ENCODE data around the gene OR6C70. TPM values are rescaled to one million over a fixed set of nuclear protein-coding genes. Genes with fewer than 3 reads are reported as not detected.
"Not testable (repeated sequence)": the region's sequence is repeated elsewhere in the genome, so short reads cannot be mapped to it uniquely, and the experiment has no call there.

OR6C70 gene
- polyA plus RNA-seq, 3 donors, result not detected

DNA sequence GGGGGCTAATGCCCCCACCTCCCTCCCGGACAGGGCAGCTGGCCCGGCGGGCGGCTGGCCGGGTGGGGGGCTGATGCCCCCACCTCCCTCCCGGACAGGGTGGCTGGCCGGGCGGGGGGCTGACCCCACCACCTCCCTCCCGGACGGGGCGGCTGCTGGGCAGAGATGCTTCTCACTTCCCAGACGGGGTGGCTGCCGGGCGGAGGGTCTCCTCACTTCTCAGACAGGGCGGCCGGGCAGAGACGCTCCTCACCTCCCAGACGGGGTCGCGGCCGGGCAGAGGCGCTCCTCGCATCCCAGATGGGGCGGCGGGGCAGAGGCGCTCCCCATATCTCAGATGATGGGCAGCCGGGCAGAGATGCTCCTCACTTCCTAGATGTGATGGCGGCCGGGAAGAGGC, 9.2 kb upstream of the OR6C70 start:
- H3K4me3 Mint-ChIP-seq; DNase-seq; H3K9me3 ChIP-seq (replicated peaks in 1 of 2; ENCODE audit: control insufficient read depth in 1 of 2, insufficient read depth in 1 of 2, low read length in 2 of 2); H3K9ac ChIP-seq (ENCODE audit: insufficient read depth, low read length, poor library complexity, severe bottlenecking); H3K27ac ChIP-seq (ENCODE audit: low read depth in 1 of 2, low read length in 2 of 2); H4K20me1 ChIP-seq (ENCODE audit: insufficient read depth, low read length); H3K79me2 ChIP-seq (ENCODE audit: insufficient read depth, low read length); H3K9me3 Mint-ChIP-seq; H2AFZ ChIP-seq (ENCODE audit: insufficient read depth, low read depth, low read length, poor library complexity, severe bottlenecking); H3K4me1 ChIP-seq (ENCODE audit: control insufficient read depth in 1 of 2, insufficient read depth in 2 of 2, low read length in 2 of 2); H3K4me1 Mint-ChIP-seq; H3K4me2 ChIP-seq (replicated peaks; ENCODE audit: extremely low read depth, low read length, poor library complexity, severe bottlenecking); H3K27ac Mint-ChIP-seq; H3K4me3 ChIP-seq (replicated peaks in 1 of 3; ENCODE audit: low read depth in 2 of 3, low read length in 3 of 3); H3K36me3 ChIP-seq (replicated peaks in 1 of 2; ENCODE audit: control insufficient read depth in 1 of 2, insufficient read depth in 2 of 2, low read length in 2 of 2); H3K36me3 Mint-ChIP-seq; intact Hi-C loops (cut with micrococcal nuclease): not testable (repeated sequence)
- WGBS (ENCODE audit: insufficient coverage), result 100% methylated on average over 7 of the region's 29 CpGs
- H3K27me3 Mint-ChIP-seq (ENCODE audit: low read depth in 3 of 3), result peaks cover 8 to 14% (median 8%) of the 10 kb centered on the region in 3 donors
- H3K27me3 ChIP-seq (ENCODE audit: control insufficient read depth in 2 of 2, insufficient read depth in 2 of 2, low read length in 2 of 2), result peaks cover 6 to 23% of the 10 kb centered on the region in 2 donors

DNA sequence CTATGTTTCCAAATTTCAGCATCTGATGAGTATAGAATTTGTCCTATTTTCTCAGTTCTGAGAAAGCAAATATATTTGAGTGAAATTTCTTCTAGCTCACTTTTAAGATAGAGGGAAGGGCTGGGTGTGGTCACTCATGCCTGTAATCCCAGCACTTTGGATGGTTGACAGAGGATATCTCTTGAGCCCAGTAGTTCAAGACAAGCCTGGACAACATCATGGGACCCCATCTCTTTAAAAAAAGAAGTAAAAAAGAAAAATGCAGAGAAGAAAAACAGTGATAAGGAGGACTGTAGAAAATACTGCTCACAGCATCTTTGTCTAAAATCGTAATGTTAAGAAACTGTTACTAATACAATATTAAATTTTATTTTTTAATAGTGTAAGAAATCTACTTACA, 2.3 kb upstream of the OR6C70 start:
- no peaks in the 10 kb centered on the region for H3K36me3 ChIP-seq (replicated peaks in 1 of 2; ENCODE audit: control insufficient read depth in 1 of 2, insufficient read depth in 2 of 2, low read length in 2 of 2)
- DNase-seq, result no peak
- no peak overlapping the region for H3K27ac Mint-ChIP-seq
- H2AFZ ChIP-seq (ENCODE audit: insufficient read depth, low read depth, low read length, poor library complexity, severe bottlenecking), result no peak overlapping the region
- H4K20me1 ChIP-seq (ENCODE audit: insufficient read depth, low read length), result no peaks in the 10 kb centered on the region
- WGBS (ENCODE audit: insufficient coverage), result no CpG with 5 or more reads among the region's 1 CpG
- H3K9me3 ChIP-seq (replicated peaks in 1 of 2; ENCODE audit: control insufficient read depth in 1 of 2, insufficient read depth in 1 of 2, low read length in 2 of 2), result no peaks in the 10 kb centered on the region
- H3K9ac ChIP-seq (ENCODE audit: insufficient read depth, low read length, poor library complexity, severe bottlenecking), result no peak overlapping the region
- H3K4me3 ChIP-seq (replicated peaks in 1 of 3; ENCODE audit: low read depth in 2 of 3, low read length in 3 of 3), result no peak overlapping the region
- peaks cover 0 to 4% of the 10 kb centered on the region in 2 donors for H3K36me3 Mint-ChIP-seq
- peaks cover 22% of the 10 kb centered on the region for H3K4me1 Mint-ChIP-seq
- H3K79me2 ChIP-seq (ENCODE audit: insufficient read depth, low read length), result no peaks in the 10 kb centered on the region
- H3K27me3 ChIP-seq (ENCODE audit: control insufficient read depth in 2 of 2, insufficient read depth in 2 of 2, low read length in 2 of 2), result peaks cover 6 to 30% of the 10 kb centered on the region in 2 donors
- H3K9me3 Mint-ChIP-seq, result peaks cover 0 to 2% (median 0%) of the 10 kb centered on the region in 7 donors
- H3K4me1 ChIP-seq (ENCODE audit: control insufficient read depth in 1 of 2, insufficient read depth in 2 of 2, low read length in 2 of 2), result peaks cover 7 to 17% of the 10 kb centered on the region in 2 donors
- H3K4me3 Mint-ChIP-seq, result no peak overlapping the region
- H3K4me2 ChIP-seq (replicated peaks; ENCODE audit: extremely low read depth, low read length, poor library complexity, severe bottlenecking), result no peak overlapping the region
- no peak overlapping the region for H3K27ac ChIP-seq (ENCODE audit: low read depth in 1 of 2, low read length in 2 of 2)
- H3K27me3 Mint-ChIP-seq (ENCODE audit: low read depth in 3 of 3), result peaks cover 6 to 12% (median 8%) of the 10 kb centered on the region in 3 donors
- intact Hi-C loops (cut with micrococcal nuclease), result no loop called here
- TF ChIP-seq, protein P1, sequence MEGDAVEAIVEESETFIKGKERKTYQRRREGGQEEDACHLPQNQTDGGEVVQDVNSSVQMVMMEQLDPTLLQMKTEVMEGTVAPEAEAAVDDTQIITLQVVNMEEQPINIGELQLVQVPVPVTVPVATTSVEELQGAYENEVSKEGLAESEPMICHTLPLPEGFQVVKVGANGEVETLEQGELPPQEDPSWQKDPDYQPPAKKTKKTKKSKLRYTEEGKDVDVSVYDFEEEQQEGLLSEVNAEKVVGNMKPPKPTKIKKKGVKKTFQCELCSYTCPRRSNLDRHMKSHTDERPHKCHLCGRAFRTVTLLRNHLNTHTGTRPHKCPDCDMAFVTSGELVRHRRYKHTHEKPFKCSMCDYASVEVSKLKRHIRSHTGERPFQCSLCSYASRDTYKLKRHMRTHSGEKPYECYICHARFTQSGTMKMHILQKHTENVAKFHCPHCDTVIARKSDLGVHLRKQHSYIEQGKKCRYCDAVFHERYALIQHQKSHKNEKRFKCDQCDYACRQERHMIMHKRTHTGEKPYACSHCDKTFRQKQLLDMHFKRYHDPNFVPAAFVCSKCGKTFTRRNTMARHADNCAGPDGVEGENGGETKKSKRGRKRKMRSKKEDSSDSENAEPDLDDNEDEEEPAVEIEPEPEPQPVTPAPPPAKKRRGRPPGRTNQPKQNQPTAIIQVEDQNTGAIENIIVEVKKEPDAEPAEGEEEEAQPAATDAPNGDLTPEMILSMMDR (IDR thresholded peaks at IDR 0.05), result no peak

All from CD14-positive monocyte (primary cell).